Fibroblast of lung (primary cell): Measurements from ENCODE around the gene HRH1. TPM values are rescaled to one million over a fixed set of nuclear protein-coding genes. Genes with fewer than 3 reads are reported as not detected.

Experiments used
- DNase-seq, 2 donors: peaks; one replicate each; pipeline versions ENCODE4 v3.0.0 to v3.0.0-alpha.2; 2010; ENCODE audit warnings: low read depth in 2 of 2
- H2AFZ ChIP-seq: 2 replicates; pipeline ENCODE4 v1.5.1; 2012; ENCODE audit warnings: low read length, control low read depth, inconsistent platforms
- H3K27ac ChIP-seq: 2 replicates; pipeline ENCODE4 v1.5.1; 2011; ENCODE audit warnings: low read length, control low read depth; ENCODE audit not compliant: insufficient read depth
- H3K27me3 ChIP-seq: 2 replicates; pipeline ENCODE4 v1.5.1; 2011; ENCODE audit warnings: mild to moderate bottlenecking, low read length; ENCODE audit not compliant: control insufficient read depth, insufficient read depth
- H3K36me3 ChIP-seq: 2 replicates; pipeline ENCODE4 v1.5.1; 2011; ENCODE audit warnings: low read length; ENCODE audit not compliant: control insufficient read depth, insufficient read depth
- H3K4me1 ChIP-seq: 2 replicates; pipeline ENCODE4 v1.5.1; 2011; ENCODE audit warnings: low read length; ENCODE audit not compliant: control insufficient read depth, insufficient read depth; ENCODE audit errors: extremely low read depth
- H3K4me2 ChIP-seq: 2 replicates; pipeline ENCODE4 v1.5.1; 2011; ENCODE audit warnings: low read length, control low read depth; ENCODE audit not compliant: insufficient read depth; ENCODE audit errors: extremely low read depth
- H3K4me3 ChIP-seq, 4 experiments: fragments of 200-600 bp in 1 of 4; sonication (generic) in 1 of 4; replicated peaks in 1 of 4; 2 replicates each; pipeline ENCODE4 v1.5.1; 2011 to 2016; ENCODE audit warnings: low read length in 4 of 4, low read depth in 3 of 4, mild to moderate bottlenecking in 3 of 4, control low read depth in 2 of 4, inconsistent platforms in 1 of 4, mixed read lengths in 1 of 4; ENCODE audit not compliant: insufficient read depth in 1 of 4; ENCODE audit errors: control extremely low read depth in 1 of 4
- H3K79me2 ChIP-seq: 2 replicates; pipeline ENCODE4 v1.5.1; 2012; ENCODE audit warnings: mild to moderate bottlenecking, low read length, inconsistent platforms; ENCODE audit not compliant: control insufficient read depth, insufficient read depth
- H3K9ac ChIP-seq: 2 replicates; pipeline ENCODE4 v1.5.1; 2011; ENCODE audit warnings: mild to moderate bottlenecking, low read length, control low read depth; ENCODE audit not compliant: insufficient read depth
- H3K9me3 ChIP-seq: 2 replicates; pipeline ENCODE4 v1.5.1; 2012; ENCODE audit warnings: low read depth, low read length; ENCODE audit not compliant: control insufficient read depth, insufficient read depth
- H4K20me1 ChIP-seq: 2 replicates; pipeline ENCODE4 v1.5.1; 2011; ENCODE audit warnings: low read length; ENCODE audit not compliant: control insufficient read depth, insufficient read depth; ENCODE audit errors: extremely low read depth
- EZH2 ChIP-seq: IDR thresholded peaks from 2 replicates; pipeline ENCODE4 v1.5.1; 2012; ENCODE audit warnings: low read length, control low read depth, mild to moderate bottlenecking; ENCODE audit errors: missing control alignments
- polyA plus RNA-seq, 2 donors: library from polyadenylated mRNA; depleted of rRNA in 1 of 2; stranded (reverse) in 1 of 2; unstranded in 1 of 2; fragments of >200 nt; gene quantifications; 2 replicates each; pipeline ENCODE4 v1.2.1, GENCODE V29; 2011 to 2012; ENCODE audit warnings: missing spikeins in 1 of 2
- total RNA-seq: library from RNA; depleted of rRNA; stranded (reverse); fragments of >200 nt; gene quantifications from 2 replicates; pipeline ENCODE4 v1.2.1, GENCODE V29; 2014
- TF ChIP-seq, protein P1 (sequence below), 2 donors: IDR thresholded peaks in 1 of 2; conservative IDR thresholded peaks in 1 of 2; 1 replicate in 1 of 2; 2 replicates in 1 of 2; pipeline ENCODE4 v1.5.1; 2011 to 2012; ENCODE audit warnings: low read length in 2 of 2, control low read depth in 1 of 2, inconsistent platforms in 1 of 2, low read depth in 1 of 2, mild to moderate bottlenecking in 1 of 2

Gene HRH1
- total and polyA plus RNA-seq, 2 donors (not counting 1 experiment from before 2014, with no cell fraction given), result 12.6 to 30.6 TPM

DNA sequence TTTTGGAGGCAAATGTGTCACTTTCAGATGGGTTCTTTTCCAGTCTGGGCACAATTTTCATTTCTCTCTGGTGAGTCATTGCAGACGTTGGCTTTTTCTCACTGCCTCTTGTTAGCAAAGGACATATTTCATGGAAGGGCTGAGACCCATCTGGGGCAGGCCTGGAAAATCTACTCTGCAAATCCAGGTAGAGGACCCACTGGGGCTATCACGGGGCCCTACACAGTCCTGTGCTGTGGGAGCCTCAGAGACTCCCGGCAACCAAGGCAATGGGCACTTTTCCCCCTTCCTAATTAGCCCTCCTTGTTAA lies 58.0 kb downstream of the HRH1 start:
- Histone ChIP-seq H3K36me3 (no peaks in the 10 kb centered on the region), H3K4me3 (no peak overlapping the region), H3K27me3 (no peaks in the 10 kb centered on the region), H3K27ac (no peak overlapping the region), H2AFZ (no peak overlapping the region), H3K9me3 (no peaks in the 10 kb centered on the region), H3K79me2 (peaks cover 3% of the 10 kb centered on the region), H3K4me1 (peaks cover 15% of the 10 kb centered on the region), H3K9ac (no peak overlapping the region), H3K4me2 (peak overlapping the region; percentile 10), H4K20me1 (no peaks in the 10 kb centered on the region)
- TF ChIP-seq, protein P1, sequence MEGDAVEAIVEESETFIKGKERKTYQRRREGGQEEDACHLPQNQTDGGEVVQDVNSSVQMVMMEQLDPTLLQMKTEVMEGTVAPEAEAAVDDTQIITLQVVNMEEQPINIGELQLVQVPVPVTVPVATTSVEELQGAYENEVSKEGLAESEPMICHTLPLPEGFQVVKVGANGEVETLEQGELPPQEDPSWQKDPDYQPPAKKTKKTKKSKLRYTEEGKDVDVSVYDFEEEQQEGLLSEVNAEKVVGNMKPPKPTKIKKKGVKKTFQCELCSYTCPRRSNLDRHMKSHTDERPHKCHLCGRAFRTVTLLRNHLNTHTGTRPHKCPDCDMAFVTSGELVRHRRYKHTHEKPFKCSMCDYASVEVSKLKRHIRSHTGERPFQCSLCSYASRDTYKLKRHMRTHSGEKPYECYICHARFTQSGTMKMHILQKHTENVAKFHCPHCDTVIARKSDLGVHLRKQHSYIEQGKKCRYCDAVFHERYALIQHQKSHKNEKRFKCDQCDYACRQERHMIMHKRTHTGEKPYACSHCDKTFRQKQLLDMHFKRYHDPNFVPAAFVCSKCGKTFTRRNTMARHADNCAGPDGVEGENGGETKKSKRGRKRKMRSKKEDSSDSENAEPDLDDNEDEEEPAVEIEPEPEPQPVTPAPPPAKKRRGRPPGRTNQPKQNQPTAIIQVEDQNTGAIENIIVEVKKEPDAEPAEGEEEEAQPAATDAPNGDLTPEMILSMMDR (conservative IDR thresholded peaks at IDR 0.05 in 1 of 2, IDR thresholded peaks at IDR 0.05 in 1 of 2; ENCODE audit: low read depth in 1 of 2, low read length in 2 of 2), result no peak
- TF ChIP-seq EZH2, result no peak
- DNase-seq, result peak; percentile 55 to 80

DNA sequence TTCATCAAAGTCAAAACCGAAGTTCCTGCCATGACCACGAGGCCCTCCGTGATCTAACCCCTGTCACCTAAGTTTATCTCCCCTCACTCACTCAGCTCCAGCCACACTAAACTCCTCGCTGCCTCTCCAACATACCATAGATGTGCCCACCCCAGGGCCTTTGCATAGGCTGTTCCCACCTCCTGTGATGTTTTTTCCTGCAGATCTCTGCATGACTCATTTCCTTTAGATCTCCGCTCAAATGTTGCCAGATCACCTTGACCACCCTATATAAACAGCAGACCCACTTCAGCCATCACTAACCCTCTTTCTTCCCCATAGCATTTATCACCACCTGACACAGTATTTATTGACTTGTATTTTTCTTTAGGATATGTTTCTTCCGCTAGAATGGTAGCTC lies 58.5 kb downstream of the HRH1 start:
- H3K27ac ChIP-seq, result no peak overlapping the region
- H3K4me2 ChIP-seq, result no peak overlapping the region
- peaks cover 12% of the 10 kb centered on the region for H3K4me1 ChIP-seq
- no peaks in the 10 kb centered on the region for H3K9me3 ChIP-seq
- no peak overlapping the region for H3K4me3 ChIP-seq
- no peak for DNase-seq
- no peaks in the 10 kb centered on the region for H4K20me1 ChIP-seq
- H3K79me2 ChIP-seq, result peaks cover 3% of the 10 kb centered on the region
- no peak overlapping the region for H2AFZ ChIP-seq
- no peak overlapping the region for H3K9ac ChIP-seq
- TF ChIP-seq EZH2, result no peak
- TF ChIP-seq, protein P1 (conservative IDR thresholded peaks at IDR 0.05 in 1 of 2, IDR thresholded peaks at IDR 0.05 in 1 of 2; ENCODE audit: low read depth in 1 of 2, low read length in 2 of 2), result no peak
- H3K36me3 ChIP-seq, result no peaks in the 10 kb centered on the region
- H3K27me3 ChIP-seq, result no peaks in the 10 kb centered on the region

DNA sequence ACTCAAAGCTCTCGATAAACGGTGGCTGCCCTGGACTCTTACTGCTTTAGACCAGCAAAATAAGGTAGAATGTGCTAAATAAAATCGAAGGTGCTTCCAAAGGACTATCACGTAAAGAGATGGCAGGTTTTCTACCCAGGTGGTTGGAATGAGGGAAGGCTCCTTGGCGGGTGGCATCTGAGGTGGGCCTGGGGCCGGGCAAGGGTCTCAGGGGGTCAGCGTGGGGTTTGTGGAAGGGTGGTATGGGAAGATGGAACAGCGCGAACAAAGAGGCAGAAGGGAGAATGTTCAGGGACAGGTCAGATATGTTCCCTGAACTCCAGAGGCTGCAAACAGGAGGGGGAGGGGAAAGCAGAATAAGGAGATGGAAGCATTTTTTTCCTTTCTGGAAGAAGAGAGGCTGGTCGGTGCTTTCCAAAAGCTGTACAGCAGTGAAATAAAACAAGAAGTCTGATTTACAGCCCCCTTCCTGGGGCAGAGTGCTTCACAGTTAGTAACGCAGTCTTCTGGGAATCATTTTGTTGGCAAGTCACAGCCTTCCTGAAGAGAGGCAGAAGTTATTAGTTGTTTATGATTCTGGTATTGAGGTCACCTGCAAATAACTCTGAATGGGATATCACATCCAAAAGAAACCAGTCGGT lies 59.6 kb downstream of the HRH1 start:
- H3K9me3 ChIP-seq, result no peaks in the 10 kb centered on the region
- H3K4me3 ChIP-seq, result no peak overlapping the region
- no peaks in the 10 kb centered on the region for H4K20me1 ChIP-seq
- peaks cover 11% of the 10 kb centered on the region for H3K4me1 ChIP-seq
- no peak overlapping the region for H3K4me2 ChIP-seq
- no peak overlapping the region for H3K9ac ChIP-seq
- H3K36me3 ChIP-seq, result no peaks in the 10 kb centered on the region
- H3K79me2 ChIP-seq, result peaks cover 3% of the 10 kb centered on the region
- TF ChIP-seq, protein P1 (conservative IDR thresholded peaks at IDR 0.05 in 1 of 2, IDR thresholded peaks at IDR 0.05 in 1 of 2; ENCODE audit: low read depth in 1 of 2, low read length in 2 of 2), result no peak
- H3K27ac ChIP-seq, result no peak overlapping the region
- no peak for DNase-seq
- no peak overlapping the region for H2AFZ ChIP-seq
- no peaks in the 10 kb centered on the region for H3K27me3 ChIP-seq
